Muscle of leg (tissue), 11 donors: Measurements from ENCODE around the gene CSGALNACT2. TPM values are rescaled to one million over a fixed set of nuclear protein-coding genes. Genes with fewer than 3 reads are reported as not detected.

Experiments
- DNase-seq: peaks from one replicate; pipeline ENCODE4 v3.0.0; 2013
- H3K27ac ChIP-seq: one replicate; pipeline ENCODE4 v1.5.1; 2013; ENCODE audit warnings: mild to moderate bottlenecking, low read length, control low read depth
- H3K27me3 ChIP-seq: one replicate; pipeline ENCODE4 v1.6.1; 2013; ENCODE audit warnings: low read length; ENCODE audit not compliant: control insufficient read depth, insufficient read depth
- H3K36me3 ChIP-seq: one replicate; pipeline ENCODE4 v1.6.1; 2013; ENCODE audit warnings: low read length; ENCODE audit not compliant: control insufficient read depth, insufficient read depth
- H3K4me1 ChIP-seq: one replicate; pipeline ENCODE4 v1.6.1; 2013; ENCODE audit warnings: low read length; ENCODE audit not compliant: control insufficient read depth, insufficient read depth
- H3K4me3 ChIP-seq: one replicate; pipeline ENCODE4 v1.5.1; 2013; ENCODE audit warnings: low read length, control low read depth
- H3K9me3 ChIP-seq: replicated peaks from 2 replicates; pipeline ENCODE4 v1.6.1; 2013; ENCODE audit warnings: low read depth, low read length; ENCODE audit not compliant: control insufficient read depth
- WGBS: methylation state at CpG from one replicate; pipeline ENCODE4 v1.1.5; 2013; ENCODE audit warnings: missing lambda C conversion rate; ENCODE audit not compliant: insufficient coverage; 5-methylcytosine and 5-hydroxymethylcytosine counted together
- polyA plus RNA-seq, 8 donors: library from polyadenylated mRNA; unstranded; fragments of 120-200 nt; gene quantifications; one replicate each; pipeline versions ENCODE4 v1.2.1 to v1.2.3, GENCODE V29; 2013; ENCODE audit warnings: inconsistent platforms in 1 of 8, low replicate concordance in 1 of 8; ENCODE audit not compliant: insufficient read length in 8 of 8, insufficient read depth in 1 of 8
- total RNA-seq: library from RNA; stranded (reverse); fragments of 120-200 nt; gene quantifications from one replicate; pipeline ENCODE4 v1.2.4, GENCODE V29; 2013

CSGALNACT2 gene
- total and polyA plus RNA-seq, 9 donors: 16.2 to 30.8 (median 23.0) TPM

GRCh38 chr10:43131256-43131655 is 7.0 kb upstream of the CSGALNACT2 start:
- H3K9me3 ChIP-seq: no peaks in the 10 kb centered on the region
- no peaks in the 10 kb centered on the region for H3K36me3 ChIP-seq
- H3K27ac ChIP-seq: no peak overlapping the region
- no peak for DNase-seq
- WGBS: 79% methylated on average over 6 of the region's 11 CpGs
- H3K4me3 ChIP-seq: no peak overlapping the region
- H3K4me1 ChIP-seq: peaks cover 6% of the 10 kb centered on the region
- H3K27me3 ChIP-seq: no peaks in the 10 kb centered on the region

GRCh38 chr10:43131906-43132305 is 6.3 kb upstream of the CSGALNACT2 start:
- WGBS: 89% methylated on average over 5 of the region's 6 CpGs
- H3K4me1 ChIP-seq: peaks cover 9% of the 10 kb centered on the region
- no peaks in the 10 kb centered on the region for H3K9me3 ChIP-seq

GRCh38 chr10:43132867-43133787 is 5.1 kb upstream of the CSGALNACT2 start:
- Histone ChIP-seq H3K9me3 (no peaks in the 10 kb centered on the region), H3K27ac (no peak overlapping the region), H3K27me3 (no peaks in the 10 kb centered on the region), H3K4me1 (peaks cover 12% of the 10 kb centered on the region), H3K4me3 (no peak overlapping the region), H3K36me3 (no peaks in the 10 kb centered on the region)
- no peak for DNase-seq
- no CpG with 5 or more reads among the region's 3 CpGs for WGBS

More at GRCh38 chr10:43131906-43132305, 6.3 kb upstream of the CSGALNACT2 start:
- no peak overlapping the region for H3K27ac ChIP-seq
- H3K27me3 ChIP-seq: no peaks in the 10 kb centered on the region
- no peak overlapping the region for H3K4me3 ChIP-seq
- no peak for DNase-seq
- no peaks in the 10 kb centered on the region for H3K36me3 ChIP-seq

GRCh38 chr10:43134126-43134905 is 3.9 kb upstream of the CSGALNACT2 start:
- no peak for DNase-seq
- Histone ChIP-seq H3K4me3 (no peak overlapping the region), H3K4me1 (peaks cover 12% of the 10 kb centered on the region), H3K36me3 (no peaks in the 10 kb centered on the region), H3K27ac (no peak overlapping the region), H3K27me3 (no peaks in the 10 kb centered on the region), H3K9me3 (no peaks in the 10 kb centered on the region)
- WGBS: 54% methylated on average over 3 of the region's 5 CpGs

- Histone ChIP-seq H3K4me1 (peaks cover 15% of the 10 kb centered on the region), H3K27me3 (no peaks in the 10 kb centered on the region), H3K36me3 (no peaks in the 10 kb centered on the region), H3K4me3 (no peak overlapping the region), H3K27ac (no peak overlapping the region), H3K9me3 (no peaks in the 10 kb centered on the region)
- no peak for DNase-seq
- 100% methylated on average over 2 of the region's 5 CpGs for WGBS
Measured at GRCh38 chr10:43135064-43135463, 3.2 kb upstream of the CSGALNACT2 start.

- WGBS: 100% methylated on average over 1 of the region's 2 CpGs
- Histone ChIP-seq H3K4me3 (no peak overlapping the region), H3K27me3 (no peaks in the 10 kb centered on the region)
Measured at GRCh38 chr10:43135656-43136055, 2.6 kb upstream of the CSGALNACT2 start.

GRCh38 chr10:43136432-43136831 is 1.8 kb upstream of the CSGALNACT2 start:
- 97% methylated on average over 4 of the region's 5 CpGs for WGBS
- Histone ChIP-seq H3K9me3 (no peaks in the 10 kb centered on the region), H3K36me3 (no peaks in the 10 kb centered on the region), H3K27me3 (no peaks in the 10 kb centered on the region), H3K4me1 (peaks cover 15% of the 10 kb centered on the region), H3K27ac (no peak overlapping the region), H3K4me3 (no peak overlapping the region)
- DNase-seq: no peak

More at GRCh38 chr10:43135656-43136055, 2.6 kb upstream of the CSGALNACT2 start:
- Histone ChIP-seq H3K36me3 (no peaks in the 10 kb centered on the region), H3K9me3 (no peaks in the 10 kb centered on the region), H3K27ac (no peak overlapping the region), H3K4me1 (peaks cover 15% of the 10 kb centered on the region)
- no peak for DNase-seq

GRCh38 chr10:43136995-43137716 is 1.1 kb upstream of the CSGALNACT2 start:
- Histone ChIP-seq H3K4me1 (peaks cover 15% of the 10 kb centered on the region), H3K27me3 (no peaks in the 10 kb centered on the region)
- 28% methylated on average over 21 of the region's 27 CpGs for WGBS

GRCh38 chr10:43137717-43138020 is 576 bp upstream of the CSGALNACT2 start:
- Histone ChIP-seq H3K9me3 (no peaks in the 10 kb centered on the region), H3K36me3 (no peaks in the 10 kb centered on the region), H3K4me1 (peaks cover 15% of the 10 kb centered on the region), H3K27ac (peak overlapping the region; percentile 97), H3K4me3 (peak overlapping the region; percentile 86), H3K27me3 (no peaks in the 10 kb centered on the region)
- WGBS: under 1% methylated on average over 23 of the region's 30 CpGs
- DNase-seq: peak; percentile 88

More at GRCh38 chr10:43136995-43137716, 1.1 kb upstream of the CSGALNACT2 start:
- H3K9me3 ChIP-seq: no peaks in the 10 kb centered on the region
- peak overlapping the region; percentile 86 for H3K4me3 ChIP-seq
- no peaks in the 10 kb centered on the region for H3K36me3 ChIP-seq
- peak overlapping the region; percentile 97 for H3K27ac ChIP-seq
- DNase-seq: no peak
